ENCODE results near the gene HERC3. TPM values are rescaled to one million over a fixed set of nuclear protein-coding genes. Genes with fewer than 3 reads are reported as not detected.

Gene HERC3
- total and polyA plus RNA-seq, 2 experiments from 2014 or later = 2.2 to 2.4 TPM

- H3K36me3 ChIP-seq (ENCODE audit: insufficient read depth) = no peaks in the 10 kb centered on the region
- ATAC-seq (no peak), DNase-seq (ENCODE audit: low spot score) (no peak)
- H3F3A ChIP-seq (replicated peaks; ENCODE audit: low read depth) = no peaks in the 10 kb centered on the region
- TF ChIP-seq POLR2AphosphoS5 (IDR thresholded peaks at IDR 0.05; ENCODE audit: low read depth) (no peak), CTCF (conservative IDR thresholded peaks at IDR 0.05; ENCODE audit: low read depth in 2 of 2) (no peak), EZH2phosphoT487 (IDR thresholded peaks at IDR 0.05; ENCODE audit: unreplicated experiment) (no peak), STAT1 (IDR thresholded peaks at IDR 0.05; ENCODE audit: unreplicated experiment) (no peak), CREB1 (CRISPR knock-in tag; IDR thresholded peaks at IDR 0.05; ENCODE audit: low read depth) (no peak), ZNF462 (CRISPR knock-in tag; IDR thresholded peaks at IDR 0.05) (no peak), NANOG (IDR thresholded peaks at IDR 0.05; ENCODE audit: borderline replicate concordance) (no peak), JUNB (IDR thresholded peaks at IDR 0.05; ENCODE audit: unreplicated experiment) (no peak), EZH2 (IDR thresholded peaks at IDR 0.05; ENCODE audit: low read depth, unreplicated experiment) (no peak), ZNF114 (CRISPR knock-in tag; IDR thresholded peaks at IDR 0.05) (no peak), ZNF331 (CRISPR knock-in tag; IDR thresholded peaks at IDR 0.05; ENCODE audit: low read depth) (no peak), ETS1 (IDR thresholded peaks at IDR 0.05) (no peak)
- no peaks in the 10 kb centered on the region for H3K27me3 ChIP-seq (ENCODE audit: insufficient read depth)
- no peak overlapping the region for H3K4me2 ChIP-seq
- H3K27me3 Mint-ChIP-seq (ENCODE audit: insufficient read depth, low read depth, poor library complexity) = peaks cover 1% of the 10 kb centered on the region
- peaks cover under 1% of the 10 kb centered on the region; the same call in 1 of the 3 replicates for H3K4me1 Mint-ChIP-seq
- no peaks in the 10 kb centered on the region for H3K79me2 ChIP-seq (replicated peaks; ENCODE audit: insufficient read depth)
- H3K9me2 ChIP-seq (ENCODE audit: insufficient read depth) = 0 out of 2 replicates have a peak, but pooled peaks cover 5% of the 10 kb centered on the region
- H3K4me3 Mint-ChIP-seq = no peak overlapping the region
- H3K4me1 ChIP-seq (ENCODE audit: insufficient read depth) = no peaks in the 10 kb centered on the region
- no peaks in the 10 kb centered on the region for H4K20me1 ChIP-seq (replicated peaks; ENCODE audit: insufficient read depth)
- H3K4me3 ChIP-seq = no peak overlapping the region
- H3K27ac ChIP-seq (ENCODE audit: low read depth) = no peak overlapping the region
- H2AFZ ChIP-seq = no peak overlapping the region
- peaks cover 4% of the 10 kb centered on the region; the same call in 2 of the 3 replicates for H3K9me3 Mint-ChIP-seq
- H3K27ac Mint-ChIP-seq = no peak overlapping the region
- peaks cover 7% of the 10 kb centered on the region for H3K36me3 Mint-ChIP-seq (ENCODE audit: low read depth)
These were observed 14.6 kb downstream of the HERC3 start for GRCh38 chr4:88606832-88607231.
